B cell (primary cell): ENCODE measurements around the gene WDHD1. TPM values are rescaled to one million over a fixed set of nuclear protein-coding genes. Genes with fewer than 3 reads are reported as not detected.
"Not testable (repeated sequence)": the region's sequence is repeated elsewhere in the genome, so short reads cannot be mapped to it uniquely, and the experiment has no call there.

ENCODE experiments used
- ATAC-seq: fragments of 200-7000 bp; cut with Tn5 transposase; one replicate; pipeline ENCODE4 v1.10.0; 2021; ENCODE audit warnings: low read depth, mild to moderate bottlenecking, moderate number of reproducible peaks, moderate library complexity
- CTCF ChIA-PET: fragments of 350-600 bp; sonication (Branson Sonifier 250); formaldehyde crosslinking; loops from one replicate; lab custom pipeline; 2021; ENCODE audit warnings: antibody characterized with exemption, inconsistent platforms; lab: Charles Lee
- POLR2A ChIA-PET: fragments of 350-600 bp; sonication (Branson Sonifier 250); formaldehyde crosslinking; loops from one replicate; lab custom pipeline; 2021; ENCODE audit warnings: antibody characterized with exemption; lab: Charles Lee
- DNase-seq: peaks from one replicate; pipeline ENCODE4 v3.0.0; 2013
- H2AFZ ChIP-seq: 2 replicates; pipeline ENCODE4 v1.6.1; 2012; ENCODE audit warnings: mild to moderate bottlenecking, low read depth, low read length; ENCODE audit not compliant: insufficient read depth, poor library complexity, severe bottlenecking
- H3K27ac ChIP-seq, 2 donors: 1 replicate in 1 of 2; 2 replicates in 1 of 2; pipeline ENCODE4 v1.5.1; 2012 to 2013; ENCODE audit warnings: low read length in 2 of 2, mild to moderate bottlenecking in 2 of 2, moderate library complexity in 1 of 2
- H3K27me3 ChIP-seq, 4 experiments: fragments of 200-600 bp in 1 of 4; sonication (generic) in 1 of 4; replicated peaks in 1 of 4; 1 replicate in 2 of 4; 2 replicates in 2 of 4; pipeline versions ENCODE4 v1.6.1 to v1.7.0; 2013 to 2016; ENCODE audit warnings: low read length in 3 of 4, mild to moderate bottlenecking in 2 of 4, mixed read lengths in 1 of 4, moderate library complexity in 1 of 4; ENCODE audit not compliant: insufficient read depth in 4 of 4, control insufficient read depth in 3 of 4; ENCODE audit errors: control extremely low read depth in 1 of 4
- H3K36me3 ChIP-seq, 2 experiments: replicated peaks in 1 of 2; 1 replicate in 1 of 2; 2 replicates in 1 of 2; pipeline versions ENCODE4 v1.6.1 to v1.7.1; 2013; ENCODE audit warnings: low read length in 1 of 2; ENCODE audit not compliant: insufficient read depth in 2 of 2, control insufficient read depth in 1 of 2; ENCODE audit errors: control extremely low read depth in 1 of 2, extremely low read depth in 1 of 2
- H3K4me1 ChIP-seq, 2 donors: fragments of 200-600 bp in 1 of 2; sonication (generic) in 1 of 2; 1 replicate in 1 of 2; 2 replicates in 1 of 2; pipeline versions ENCODE4 v1.5.1 to v1.6.1; 2013 to 2017; ENCODE audit warnings: low read length in 2 of 2; ENCODE audit not compliant: control insufficient read depth in 2 of 2, insufficient read depth in 2 of 2
- H3K4me2 ChIP-seq: replicated peaks from 2 replicates; pipeline ENCODE3; 2012; ENCODE audit warnings: mild to moderate bottlenecking, low read depth, low read length; ENCODE audit not compliant: poor library complexity, severe bottlenecking
- H3K4me3 ChIP-seq, 5 experiments: fragments of 200-600 bp in 1 of 5; sonication (generic) in 1 of 5; 1 replicate in 3 of 5; 2 replicates in 2 of 5; pipeline versions ENCODE4 v1.5.1 to v1.7.0; 2011 to 2016; ENCODE audit warnings: low read length in 4 of 5, mild to moderate bottlenecking in 4 of 5, low read depth in 2 of 5, control low read depth in 1 of 5, moderate library complexity in 1 of 5; ENCODE audit not compliant: insufficient read depth in 1 of 5; ENCODE audit errors: control extremely low read depth in 1 of 5, extremely low read depth in 1 of 5
- H3K79me2 ChIP-seq: fragments of 200-600 bp; sonication (generic); one replicate; pipeline ENCODE4 v1.6.0; 2016; ENCODE audit warnings: low read length; ENCODE audit not compliant: control insufficient read depth, insufficient read depth
- H3K9ac ChIP-seq: fragments of 200-600 bp; sonication (generic); 2 replicates; pipeline ENCODE4 v1.6.1; 2017; ENCODE audit warnings: mild to moderate bottlenecking, low read length, moderate library complexity
- H3K9me3 ChIP-seq, 3 donors: one replicate each; pipeline versions ENCODE4 v1.6.1 to v1.7.1; 2013; ENCODE audit warnings: low read length in 2 of 3; ENCODE audit not compliant: control insufficient read depth in 2 of 3, insufficient read depth in 1 of 3; ENCODE audit errors: control extremely low read depth in 1 of 3
- H4K20me1 ChIP-seq: 2 replicates; pipeline ENCODE4 v1.6.0; 2012; ENCODE audit warnings: mild to moderate bottlenecking, low read length; ENCODE audit not compliant: insufficient read depth, control insufficient read depth, poor library complexity, severe bottlenecking
- H3K27ac Mint-ChIP-seq: one replicate; pipeline ENCODE4 v1.8.0; 2021; ENCODE audit warnings: mixed read lengths
- H3K27me3 Mint-ChIP-seq: one replicate; pipeline ENCODE4 v1.8.0; 2021; ENCODE audit warnings: mixed read lengths
- H3K4me1 Mint-ChIP-seq: one replicate; pipeline ENCODE4 v1.8.0; 2021; ENCODE audit warnings: mixed read lengths
- H3K4me3 Mint-ChIP-seq: one replicate; pipeline ENCODE4 v1.8.0; 2021; ENCODE audit warnings: mixed read lengths
- H3K9me3 Mint-ChIP-seq: one replicate; pipeline ENCODE4 v1.8.0; 2022; ENCODE audit warnings: mixed read lengths; ENCODE audit not compliant: insufficient read depth
- CTCF ChIP-seq: fragments of 200-600 bp; IDR thresholded peaks from one replicate; pipeline ENCODE4 v1.8.0; 2022; ENCODE audit warnings: antibody characterized with exemption, mild to moderate bottlenecking
- EZH2 ChIP-seq: IDR thresholded peaks from 2 replicates; pipeline ENCODE4 v1.6.1; 2012; ENCODE audit warnings: borderline replicate concordance, low read depth, mild to moderate bottlenecking, moderate library complexity, low read length; ENCODE audit not compliant: insufficient read depth, poor library complexity, severe bottlenecking
- WGBS: methylation state at CpG from one replicate; pipeline ENCODE4 v1.1.5; 2013; ENCODE audit warnings: missing lambda C conversion rate; ENCODE audit not compliant: insufficient coverage; 5-methylcytosine and 5-hydroxymethylcytosine counted together
- intact Hi-C: fragments of 100-400 bp; cut with micrococcal nuclease; formaldehyde crosslinking; loops from one replicate; pipeline ENCODE4 v1.10.0; 2022
- polyA plus RNA-seq: library from polyadenylated mRNA; depleted of rRNA; stranded (reverse); fragments of >200 nt; gene quantifications from 2 replicates; pipeline ENCODE4 v1.2.3, GENCODE V29; 2012
- total RNA-seq, 2 donors: library from RNA; stranded (reverse); fragments of 120-200 nt in 1 of 2; gene quantifications; 1 replicate in 1 of 2; 2 replicates in 1 of 2; pipeline versions ENCODE4 v1.2.3 to v1.2.4, GENCODE V29; 2013 to 2022

Gene WDHD1
- total and polyA plus RNA-seq, 2 donors (not counting 1 experiment from before 2014, with no cell fraction given): 0.61 to 6.5 TPM

GRCh38 chr14:55025948-55026347 is 951 bp downstream of the WDHD1 start:
- H3K4me2 ChIP-seq: peak overlapping the region; percentile 91
- no peaks in the 10 kb centered on the region for H3K9me3 ChIP-seq
- WGBS: 0% methylated on average over 1 of the region's 7 CpGs
- Mint-ChIP-seq H3K27me3 (no peaks in the 10 kb centered on the region), H3K27ac (peak overlapping the region; percentile 8), H3K9me3 (no peaks in the 10 kb centered on the region), H3K4me3 (peak overlapping the region; percentile 94), H3K4me1 (peaks cover 43% of the 10 kb centered on the region)
- ATAC-seq (no peak), DNase-seq (no peak)
- TF ChIP-seq CTCF (no peak), EZH2 (no peak)
- H3K27ac ChIP-seq: no peak overlapping the region
- H4K20me1 ChIP-seq: no peaks in the 10 kb centered on the region
- peak overlapping the region; percentile 97 for H2AFZ ChIP-seq
- no peaks in the 10 kb centered on the region for H3K27me3 ChIP-seq
- H3K4me3 ChIP-seq: peak overlapping the region in 3 of 5 experiments; percentile 84 to 95 (median 90)
- peaks cover 54% of the 10 kb centered on the region for H3K79me2 ChIP-seq
- H3K36me3 ChIP-seq: peaks cover 0 to 2% of the 10 kb centered on the region in 2 experiments
- ChIA-PET CTCF (interaction anchor here (1.7 to 2.1 kb wide), 2 partner anchors 26 to 47 kb away, joined by 5 to 20 read pairs; partner anchors contain the start of gene MAPK1IP1L), POLR2A (interaction anchor here (0.7 kb wide), 1 partner anchor 127 kb away, joined by 3 read pairs; no protein-coding TSS in a partner anchor)
- H3K9ac ChIP-seq: peak overlapping the region; percentile 90
- intact Hi-C loops: loop anchor here (5.0 kb wide), 1 partner anchor 1874 kb away; the partner anchor contains the start of gene DDHD1
- H3K4me1 ChIP-seq: peaks cover 18 to 27% of the 10 kb centered on the region in 2 donors

GRCh38 chr14:55024365-55024764 is 2.5 kb downstream of the WDHD1 start:
- H3K9ac ChIP-seq, POLR2A ChIA-PET, H4K20me1 ChIP-seq, H3K4me3 ChIP-seq, H3K9me3 ChIP-seq, H3K27me3 ChIP-seq, CTCF ChIA-PET, H3K27me3 Mint-ChIP-seq, H3K4me2 ChIP-seq, H3K27ac Mint-ChIP-seq, H3K4me3 Mint-ChIP-seq, ATAC-seq, H3K9me3 Mint-ChIP-seq, H3K36me3 ChIP-seq, intact Hi-C loops, H3K27ac ChIP-seq, H2AFZ ChIP-seq, DNase-seq: not testable (repeated sequence)
- whole genome bisulfite sequencing: 100% methylated on average over 2 of the region's 5 CpGs
- peaks cover 39% of the 10 kb centered on the region for H3K4me1 Mint-ChIP-seq
- H3K79me2 ChIP-seq: peaks cover 41% of the 10 kb centered on the region
- peaks cover 18 to 23% of the 10 kb centered on the region in 2 donors for H3K4me1 ChIP-seq
